GM18868 (cell line): ENCODE data around the gene UGT2A2.

ENCODE experiments used
- ATAC-seq: cut with Tn5 transposase; IDR thresholded peaks from one replicate; pipeline ENCODE4 v1.9.1; 2021; ENCODE audit warnings: mild to moderate bottlenecking, moderate library complexity; ENCODE audit not compliant: unreplicated experiment

UGT2A2 gene

DNA sequence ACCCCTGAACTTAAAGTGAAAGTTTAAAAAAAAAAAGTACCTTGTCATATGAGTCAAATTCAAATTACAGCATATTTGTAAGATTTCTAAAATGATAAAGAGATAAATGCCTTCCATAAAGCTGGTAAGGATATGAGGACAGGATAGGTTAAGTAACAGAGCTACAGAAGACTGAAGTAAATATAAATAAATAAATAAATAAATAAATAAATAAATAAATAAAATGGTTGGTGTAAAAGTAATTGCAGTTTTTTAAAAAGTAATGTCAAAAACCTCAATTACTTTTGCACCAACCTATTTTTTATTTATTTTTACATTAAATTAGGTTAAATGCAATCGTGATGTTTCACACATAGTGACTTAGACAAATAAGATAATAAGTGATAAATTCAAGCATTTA lies 62.2 kb downstream of the UGT2A2 start:
- no peak for ATAC-seq

DNA sequence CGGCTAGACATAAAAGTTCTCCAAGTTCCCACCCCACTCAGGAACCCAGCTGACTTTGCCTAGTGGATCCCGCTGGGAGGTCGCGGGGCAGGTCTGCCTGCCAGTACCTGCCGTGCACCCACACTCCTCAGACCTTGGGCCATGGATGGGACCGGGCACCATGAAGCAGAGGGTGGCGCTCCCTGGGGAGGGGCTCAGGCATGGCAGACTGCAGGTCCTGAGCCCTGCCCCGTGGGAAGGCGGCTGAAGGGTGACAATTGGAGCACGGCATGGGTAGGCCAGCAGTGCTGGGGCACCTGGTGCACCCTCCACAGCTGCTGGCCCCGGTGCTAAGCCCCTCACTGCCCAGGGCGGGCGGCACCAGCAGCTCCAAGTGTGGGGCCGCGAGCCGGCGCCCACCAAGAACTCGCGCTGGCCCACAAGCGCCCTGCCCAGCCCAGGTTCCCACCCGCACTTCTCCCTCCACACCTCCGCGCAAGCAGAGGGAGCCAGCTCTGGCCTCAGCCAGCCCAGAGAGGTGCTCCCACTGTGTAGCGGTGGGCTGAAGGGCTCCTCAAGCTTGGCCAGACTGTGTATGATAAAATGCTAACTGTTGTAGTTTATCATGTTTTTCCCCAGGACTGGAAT lies 63.1 kb downstream of the UGT2A2 start:
- no peak for ATAC-seq

DNA sequence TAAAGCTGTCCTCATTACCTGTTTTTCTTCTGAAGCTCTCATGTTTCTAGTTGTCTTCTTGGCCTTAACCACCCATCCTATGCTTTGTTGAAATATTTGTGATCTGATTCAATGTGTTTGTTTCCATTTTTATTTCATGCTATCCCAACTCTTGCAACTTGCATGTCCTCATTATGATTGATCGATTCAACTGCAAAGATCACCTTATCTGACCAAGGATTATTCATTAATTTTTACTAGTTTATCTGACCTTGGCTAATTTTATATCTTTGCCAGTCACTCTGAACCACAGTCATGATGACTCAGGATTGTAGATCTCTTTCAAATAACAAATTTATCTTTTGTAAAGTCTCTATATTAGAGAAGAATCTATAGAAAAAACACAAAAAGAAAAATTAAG lies 70.7 kb downstream of the UGT2A2 start:
- no peak for ATAC-seq

DNA sequence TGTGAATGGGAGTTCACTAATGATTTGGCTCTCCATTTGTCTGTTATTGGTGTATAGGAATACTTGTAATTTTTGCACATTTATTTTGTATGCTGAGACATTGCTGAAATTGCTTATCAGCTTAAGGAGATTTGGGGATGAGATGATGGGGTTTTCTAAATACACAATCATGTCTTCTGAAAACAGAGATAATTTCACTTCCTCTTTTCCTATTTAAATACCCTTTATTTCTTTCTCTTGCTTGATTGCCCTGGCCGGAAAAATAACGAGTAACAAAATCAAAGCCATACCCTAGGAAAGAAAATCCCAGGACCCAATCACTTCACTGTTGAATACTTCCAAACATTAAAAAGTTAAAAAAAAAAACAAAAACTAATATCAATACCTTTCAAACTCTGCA lies 76.0 kb downstream of the UGT2A2 start:
- ATAC-seq, result no peak

DNA sequence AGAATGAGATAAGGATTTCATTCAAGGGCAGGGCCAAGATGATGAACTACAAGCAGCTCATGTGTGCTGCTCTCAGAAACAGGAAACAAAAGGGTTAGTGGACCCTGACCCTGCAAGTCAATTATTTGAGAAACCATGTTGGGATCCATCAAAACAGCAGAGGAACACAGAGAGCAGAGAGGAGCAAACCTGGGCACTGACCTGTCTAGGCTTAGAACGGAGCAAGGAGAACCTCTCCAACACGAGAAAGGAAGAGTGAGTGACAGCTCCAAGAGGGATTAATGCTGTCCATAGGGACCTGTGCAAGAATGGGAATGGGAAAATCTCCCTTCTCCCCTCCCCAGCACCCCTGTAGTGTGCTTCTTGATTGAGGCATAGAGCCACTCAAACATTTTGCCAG lies 89.8 kb downstream of the UGT2A2 start:
- ATAC-seq, result no peak

DNA sequence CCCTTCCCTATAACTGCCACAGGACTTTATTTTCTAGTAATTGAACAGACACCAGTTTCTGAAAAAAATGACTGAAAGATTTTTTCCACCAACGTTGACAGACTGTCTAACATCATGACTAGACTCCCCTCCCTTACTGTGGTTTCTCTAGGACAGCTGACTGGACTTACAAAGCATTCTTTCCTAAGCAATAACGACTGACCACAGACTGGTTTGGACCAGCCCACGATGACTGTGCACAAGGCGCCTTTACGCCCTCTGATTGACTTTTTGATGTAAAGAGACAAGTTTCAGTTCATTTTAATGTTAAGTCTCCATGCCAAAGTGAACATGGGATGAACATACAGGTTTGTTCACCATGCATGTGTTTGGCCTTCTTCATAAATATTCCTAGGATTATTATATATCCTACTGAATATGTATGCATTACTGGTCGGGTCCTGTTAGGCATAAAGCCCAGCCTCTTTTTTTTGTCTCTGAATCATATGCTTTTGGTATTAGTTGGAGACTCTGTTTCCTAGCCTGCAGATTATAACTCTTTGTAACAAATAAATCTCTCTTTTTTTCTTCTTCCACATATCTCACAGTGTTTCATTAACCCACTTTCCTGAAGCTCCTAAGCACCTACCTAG lies 93.2 kb downstream of the UGT2A2 start:
- no peak for ATAC-seq
